ENCODE measurements around the gene BHLHE23.

Gene BHLHE23

GRCh38 chr20:62971950-62972844 lies 34.6 kb downstream of the BHLHE23 start:
- H3K4me2 ChIP-seq (ENCODE audit: low read length): peak overlapping the region; percentile 60
- peaks cover 27% of the 10 kb centered on the region for H3K27me3 ChIP-seq (ENCODE audit: insufficient read depth, low read length)
- no peak overlapping the region for H3K18ac ChIP-seq (ENCODE audit: low read length)
- H4K91ac ChIP-seq (ENCODE audit: low read depth, low read length): no peak overlapping the region
- H2AK5ac ChIP-seq (ENCODE audit: low read length): no peak overlapping the region
- H2BK12ac ChIP-seq (ENCODE audit: low read length): no peak overlapping the region
- H3K9ac ChIP-seq (ENCODE audit: low read length): no peak overlapping the region
- no peaks in the 10 kb centered on the region for H3K79me1 ChIP-seq (ENCODE audit: low read length)
- peaks cover 2% of the 10 kb centered on the region for H3K9me3 ChIP-seq (ENCODE audit: insufficient read depth, low read depth, low read length)
- H2AFZ ChIP-seq (ENCODE audit: insufficient read depth, low read length, poor library complexity): no peak overlapping the region
- no peak overlapping the region for H4K12ac ChIP-seq (ENCODE audit: low read depth, low read length)
- H3K4me1 ChIP-seq (ENCODE audit: control insufficient read depth in 1 of 2, insufficient read depth in 2 of 2, low read length in 2 of 2): peaks cover 10 to 11% of the 10 kb centered on the region in 2 experiments
- no peak overlapping the region for H3K23ac ChIP-seq (ENCODE audit: low read length)
- no peaks in the 10 kb centered on the region for H3K36me3 ChIP-seq (ENCODE audit: control insufficient read depth in 1 of 2, insufficient read depth in 2 of 2, low read length in 2 of 2)
- H4K8ac ChIP-seq (ENCODE audit: low read depth, low read length): no peak overlapping the region
- no peaks in the 10 kb centered on the region for H3K79me2 ChIP-seq (ENCODE audit: control insufficient read depth, insufficient read depth, low read length, poor library complexity)
- DNase-seq: peak; percentile 79 to 91
- no peak overlapping the region for H2BK120ac ChIP-seq (ENCODE audit: insufficient read depth, low read length, poor library complexity)
- H2BK5ac ChIP-seq (ENCODE audit: low read depth, low read length, poor library complexity): no peak overlapping the region
- H3K14ac ChIP-seq (ENCODE audit: low read length): no peak overlapping the region
- no peak overlapping the region for H3K4me3 ChIP-seq (ENCODE audit: low read depth, low read length)
- no peak overlapping the region for H3K27ac ChIP-seq (ENCODE audit: low read depth, low read length)
- H3K4ac ChIP-seq (ENCODE audit: low read depth, low read length): no peak overlapping the region
- no CpG with 5 or more reads among the region's 38 CpGs for WGBS (ENCODE audit: extremely low coverage, insufficient coverage, insufficient read length)

GRCh38 chr20:62971211-62971949 lies 35.4 kb downstream of the BHLHE23 start:
- Histone ChIP-seq H2AK5ac (ENCODE audit: low read length) (no peak overlapping the region), H3K79me1 (ENCODE audit: low read length) (no peaks in the 10 kb centered on the region), H2BK120ac (ENCODE audit: insufficient read depth, low read length, poor library complexity) (no peak overlapping the region), H4K8ac (ENCODE audit: low read depth, low read length) (no peak overlapping the region), H2BK5ac (ENCODE audit: low read depth, low read length, poor library complexity) (no peak overlapping the region), H3K23ac (ENCODE audit: low read length) (no peak overlapping the region), H2BK12ac (ENCODE audit: low read length) (no peak overlapping the region), H3K18ac (ENCODE audit: low read length) (no peak overlapping the region), H3K27ac (ENCODE audit: low read depth, low read length) (no peak overlapping the region), H3K27me3 (ENCODE audit: insufficient read depth, low read length) (peaks cover 27% of the 10 kb centered on the region), H4K12ac (ENCODE audit: low read depth, low read length) (no peak overlapping the region), H3K36me3 (ENCODE audit: control insufficient read depth in 1 of 2, insufficient read depth in 2 of 2, low read length in 2 of 2) (no peaks in the 10 kb centered on the region), H3K4ac (ENCODE audit: low read depth, low read length) (no peak overlapping the region), H3K4me2 (ENCODE audit: low read length) (no peak overlapping the region), H3K14ac (ENCODE audit: low read length) (no peak overlapping the region), H3K9ac (ENCODE audit: low read length) (no peak overlapping the region), H3K79me2 (ENCODE audit: control insufficient read depth, insufficient read depth, low read length, poor library complexity) (no peaks in the 10 kb centered on the region), H3K4me1 (ENCODE audit: control insufficient read depth in 1 of 2, insufficient read depth in 2 of 2, low read length in 2 of 2) (peaks cover 10 to 11% of the 10 kb centered on the region in 2 experiments), H3K9me3 (ENCODE audit: insufficient read depth, low read depth, low read length) (peaks cover 2% of the 10 kb centered on the region), H3K4me3 (ENCODE audit: low read depth, low read length) (no peak overlapping the region), H2AFZ (ENCODE audit: insufficient read depth, low read length, poor library complexity) (no peak overlapping the region), H4K91ac (ENCODE audit: low read depth, low read length) (no peak overlapping the region)
- no peak for DNase-seq
- WGBS (ENCODE audit: extremely low coverage, insufficient coverage, insufficient read length): 100% methylated on average over 2 of the region's 10 CpGs

- Histone ChIP-seq H2BK12ac (ENCODE audit: low read length) (no peak overlapping the region), H4K8ac (ENCODE audit: low read depth, low read length) (no peak overlapping the region), H3K23ac (ENCODE audit: low read length) (no peak overlapping the region), H3K79me2 (ENCODE audit: control insufficient read depth, insufficient read depth, low read length, poor library complexity) (no peaks in the 10 kb centered on the region), H2BK5ac (ENCODE audit: low read depth, low read length, poor library complexity) (no peak overlapping the region), H3K4me3 (ENCODE audit: low read depth, low read length) (no peak overlapping the region), H3K9me3 (ENCODE audit: insufficient read depth, low read depth, low read length) (peaks cover 2% of the 10 kb centered on the region), H3K4me1 (ENCODE audit: control insufficient read depth in 1 of 2, insufficient read depth in 2 of 2, low read length in 2 of 2) (peaks cover 10 to 11% of the 10 kb centered on the region in 2 experiments), H3K27me3 (ENCODE audit: insufficient read depth, low read length) (peaks cover 27% of the 10 kb centered on the region), H3K14ac (ENCODE audit: low read length) (no peak overlapping the region), H3K36me3 (ENCODE audit: control insufficient read depth in 1 of 2, insufficient read depth in 2 of 2, low read length in 2 of 2) (no peaks in the 10 kb centered on the region), H4K91ac (ENCODE audit: low read depth, low read length) (no peak overlapping the region), H3K4me2 (ENCODE audit: low read length) (no peak overlapping the region), H4K12ac (ENCODE audit: low read depth, low read length) (no peak overlapping the region), H3K79me1 (ENCODE audit: low read length) (no peaks in the 10 kb centered on the region), H2BK120ac (ENCODE audit: insufficient read depth, low read length, poor library complexity) (no peak overlapping the region), H3K27ac (ENCODE audit: low read depth, low read length) (no peak overlapping the region), H2AK5ac (ENCODE audit: low read length) (no peak overlapping the region), H3K9ac (ENCODE audit: low read length) (no peak overlapping the region), H3K18ac (ENCODE audit: low read length) (no peak overlapping the region), H2AFZ (ENCODE audit: insufficient read depth, low read length, poor library complexity) (no peak overlapping the region), H3K4ac (ENCODE audit: low read depth, low read length) (no peak overlapping the region)
- WGBS (ENCODE audit: extremely low coverage, insufficient coverage, insufficient read length): no CpG with 5 or more reads among the region's 33 CpGs
- peak; percentile 74 to 87 for DNase-seq
Observed at GRCh38 chr20:62970307-62971210, 36.2 kb downstream of the BHLHE23 start.

- Histone ChIP-seq H3K79me2 (ENCODE audit: control insufficient read depth, insufficient read depth, low read length, poor library complexity) (no peaks in the 10 kb centered on the region), H3K4ac (ENCODE audit: low read depth, low read length) (no peak overlapping the region), H3K27me3 (ENCODE audit: insufficient read depth, low read length) (peaks cover 22% of the 10 kb centered on the region), H3K14ac (ENCODE audit: low read length) (no peak overlapping the region), H3K9ac (ENCODE audit: low read length) (no peak overlapping the region), H3K36me3 (ENCODE audit: control insufficient read depth in 1 of 2, insufficient read depth in 2 of 2, low read length in 2 of 2) (no peaks in the 10 kb centered on the region), H2BK12ac (ENCODE audit: low read length) (no peak overlapping the region), H3K4me1 (ENCODE audit: control insufficient read depth in 1 of 2, insufficient read depth in 2 of 2, low read length in 2 of 2) (peaks cover 10 to 11% of the 10 kb centered on the region in 2 experiments), H3K9me3 (ENCODE audit: insufficient read depth, low read depth, low read length) (peaks cover under 1% of the 10 kb centered on the region), H3K4me3 (ENCODE audit: low read depth, low read length) (no peak overlapping the region), H3K27ac (ENCODE audit: low read depth, low read length) (no peak overlapping the region), H2BK120ac (ENCODE audit: insufficient read depth, low read length, poor library complexity) (no peak overlapping the region), H3K23ac (ENCODE audit: low read length) (no peak overlapping the region), H4K91ac (ENCODE audit: low read depth, low read length) (no peak overlapping the region), H3K79me1 (ENCODE audit: low read length) (no peaks in the 10 kb centered on the region), H2AFZ (ENCODE audit: insufficient read depth, low read length, poor library complexity) (no peak overlapping the region), H4K12ac (ENCODE audit: low read depth, low read length) (no peak overlapping the region), H3K18ac (ENCODE audit: low read length) (no peak overlapping the region), H2BK5ac (ENCODE audit: low read depth, low read length, poor library complexity) (no peak overlapping the region), H4K8ac (ENCODE audit: low read depth, low read length) (no peak overlapping the region), H3K4me2 (ENCODE audit: low read length) (no peak overlapping the region), H2AK5ac (ENCODE audit: low read length) (no peak overlapping the region)
- WGBS (ENCODE audit: extremely low coverage, insufficient coverage, insufficient read length): no CpG with 5 or more reads among the region's 8 CpGs
- DNase-seq: no peak
Observed at GRCh38 chr20:62969939-62970306, 36.8 kb downstream of the BHLHE23 start.
